Measurements from ENCODE around the gene CNNM3.

GRCh38 chr2:96848264-96848663 lies 32.2 kb downstream of the CNNM3 start:
- TF ChIP-seq CTCF (IDR thresholded peaks at IDR 0.05) (no peak), POLR2AphosphoS5 (IDR thresholded peaks at IDR 0.05) (no peak)

Measured in prostate gland (tissue), 2 donors.